Endothelial cell (in vitro differentiated cells): ENCODE data around the gene CYP4F12. TPM values are rescaled to one million over a fixed set of nuclear protein-coding genes. Genes with fewer than 3 reads are reported as not detected.

Experiments
- DNase-seq: peaks from one replicate; pipeline ENCODE4 v3.0.0; 2021; ENCODE audit warnings: low spot score
- H3K27ac Mint-ChIP-seq: one replicate; pipeline ENCODE4 v1.8.0; 2021; ENCODE audit warnings: mixed read lengths, inconsistent platforms; ENCODE audit not compliant: unreplicated experiment
- H3K27me3 Mint-ChIP-seq: one replicate; pipeline ENCODE4 v1.8.0; 2021; ENCODE audit warnings: mild to moderate bottlenecking, moderate library complexity, mixed read lengths, inconsistent platforms; ENCODE audit not compliant: unreplicated experiment
- H3K36me3 Mint-ChIP-seq: one replicate; pipeline ENCODE4 v1.8.0; 2021; ENCODE audit warnings: mild to moderate bottlenecking, low read depth, mixed read lengths, inconsistent platforms; ENCODE audit not compliant: unreplicated experiment
- H3K4me1 Mint-ChIP-seq: one replicate; pipeline ENCODE4 v1.8.0; 2021; ENCODE audit warnings: mild to moderate bottlenecking, mixed read lengths, inconsistent platforms; ENCODE audit not compliant: unreplicated experiment
- H3K4me3 Mint-ChIP-seq: one replicate; pipeline ENCODE4 v1.8.0; 2021; ENCODE audit warnings: mild to moderate bottlenecking, mixed read lengths, inconsistent platforms; ENCODE audit not compliant: unreplicated experiment
- H3K9me3 Mint-ChIP-seq: one replicate; pipeline ENCODE4 v1.8.0; 2021; ENCODE audit warnings: mixed read lengths, inconsistent platforms; ENCODE audit not compliant: unreplicated experiment
- CTCF ChIP-seq: fragments of 200-600 bp; sonication (generic); IDR thresholded peaks from one replicate; pipeline ENCODE4 v1.5.0; 2021; ENCODE audit warnings: antibody characterized with exemption; ENCODE audit not compliant: unreplicated experiment
- total RNA-seq: library from RNA; stranded (reverse); fragmentation: NEBNext Ultra II Directional; extraction: Animal tissue kit (Norgen Biotek cat#: 25700); gene quantifications from one replicate; pipeline ENCODE4 v1.2.1, GENCODE V29; 2021; ENCODE audit not compliant: unreplicated experiment

The CYP4F12 gene
- total RNA-seq, 1 donor from 2014 or later = not detected

- H3K27ac Mint-ChIP-seq = no peak overlapping the region
- no peaks in the 10 kb centered on the region for H3K4me1 Mint-ChIP-seq
- peaks cover 6% of the 10 kb centered on the region for H3K27me3 Mint-ChIP-seq
- DNase-seq = no peak
- H3K36me3 Mint-ChIP-seq = peaks cover 5% of the 10 kb centered on the region
- H3K4me3 Mint-ChIP-seq = no peak overlapping the region
- TF ChIP-seq CTCF = no peak
- H3K9me3 Mint-ChIP-seq = peaks cover 39% of the 10 kb centered on the region
These were observed 6.0 kb upstream of the CYP4F12 start for GRCh38 chr19:15666883-15667282.

GRCh38 chr19:15669440-15669839 is 3.4 kb upstream of the CYP4F12 start:
- TF ChIP-seq CTCF = no peak
- Mint-ChIP-seq H3K36me3 (peaks cover 7% of the 10 kb centered on the region), H3K4me3 (no peak overlapping the region), H3K4me1 (no peaks in the 10 kb centered on the region), H3K27me3 (peaks cover 8% of the 10 kb centered on the region), H3K9me3 (peaks cover 25% of the 10 kb centered on the region), H3K27ac (peak overlapping the region; percentile 10)
- no peak for DNase-seq

GRCh38 chr19:15669891-15670290 is 3.0 kb upstream of the CYP4F12 start:
- Mint-ChIP-seq H3K36me3 (peaks cover 10% of the 10 kb centered on the region), H3K4me1 (no peaks in the 10 kb centered on the region), H3K4me3 (no peak overlapping the region), H3K27me3 (peaks cover 10% of the 10 kb centered on the region), H3K27ac (no peak overlapping the region), H3K9me3 (peaks cover 25% of the 10 kb centered on the region)
- no peak for DNase-seq
- no peak for TF ChIP-seq CTCF

- Mint-ChIP-seq H3K27ac (no peak overlapping the region), H3K27me3 (peaks cover 10% of the 10 kb centered on the region), H3K4me1 (no peaks in the 10 kb centered on the region)
These were observed 1.6 kb upstream of the CYP4F12 start for GRCh38 chr19:15671237-15671821.

More at GRCh38 chr19:15671237-15671821, 1.6 kb upstream of the CYP4F12 start:
- no peak overlapping the region for H3K4me3 Mint-ChIP-seq
- TF ChIP-seq CTCF = no peak
- H3K36me3 Mint-ChIP-seq = peaks cover 15% of the 10 kb centered on the region
- H3K9me3 Mint-ChIP-seq = peaks cover 16% of the 10 kb centered on the region
- no peak for DNase-seq
